RWPE2 (cell line): ENCODE measurements around the gene CERS2.

Experiments used
- ATAC-seq: fragments of 200-7000 bp; cut with Tn5 transposase; 3 replicates; pipeline ENCODE4 v1.9.1; 2021; ENCODE audit warnings: low read depth
- DNase-seq: peaks from one replicate; pipeline ENCODE4 v3.0.0-alpha.2; 2020; ENCODE audit warnings: low spot score
- H3K27ac ChIP-seq: fragments of 450-650 bp; 2 replicates; pipeline ENCODE4 v1.5.1; 2017; ENCODE audit warnings: mild to moderate bottlenecking; ENCODE audit not compliant: poor library complexity, severe bottlenecking
- H3K27me3 ChIP-seq: fragments of 250-450 bp; sonication (Bioruptor Pico); 2 replicates; pipeline ENCODE4 v1.5.1; 2021; ENCODE audit warnings: mild to moderate bottlenecking, moderate library complexity; ENCODE audit not compliant: insufficient read depth, poor library complexity, severe bottlenecking
- H3K36me3 ChIP-seq: fragments of 250-450 bp; sonication (Bioruptor Pico); 2 replicates; pipeline ENCODE4 v1.5.1; 2020; ENCODE audit warnings: low read depth, mild to moderate bottlenecking, moderate library complexity
- H3K4me1 ChIP-seq: fragments of 250-450 bp; sonication (Bioruptor Pico); 2 replicates; pipeline ENCODE4 v1.5.1; 2021; ENCODE audit warnings: mild to moderate bottlenecking, moderate library complexity; ENCODE audit not compliant: insufficient read depth, poor library complexity, severe bottlenecking
- H3K4me3 ChIP-seq: fragments of 250-450 bp; sonication (Bioruptor Pico); 2 replicates; pipeline ENCODE4 v1.5.1; 2021; ENCODE audit warnings: mild to moderate bottlenecking, moderate library complexity; ENCODE audit not compliant: severe bottlenecking
- H3K9me3 ChIP-seq: fragments of 250-450 bp; sonication (Bioruptor Pico); 2 replicates; pipeline ENCODE4 v1.5.1; 2021; ENCODE audit warnings: mild to moderate bottlenecking, moderate library complexity; ENCODE audit not compliant: severe bottlenecking
- CTCF ChIP-seq: fragments of 450-650 bp; IDR thresholded peaks from one replicate; pipeline ENCODE4 v1.5.1; 2017; ENCODE audit warnings: mild to moderate bottlenecking, moderate library complexity; ENCODE audit not compliant: poor library complexity, severe bottlenecking

CERS2 gene

GRCh38 chr1:150961756-150962155, 12.9 kb downstream of the CERS2 start:
- H3K27ac ChIP-seq = no peak overlapping the region
- no peaks in the 10 kb centered on the region for H3K4me1 ChIP-seq
- no peaks in the 10 kb centered on the region for H3K27me3 ChIP-seq
- DNase-seq = no peak
- TF ChIP-seq CTCF = no peak
- peaks cover 85% of the 10 kb centered on the region for H3K36me3 ChIP-seq
- ATAC-seq = no peak
- H3K4me3 ChIP-seq = no peak overlapping the region
- no peaks in the 10 kb centered on the region for H3K9me3 ChIP-seq

GRCh38 chr1:150960646-150961045, 14.0 kb downstream of the CERS2 start:
- no peak for TF ChIP-seq CTCF

GRCh38 chr1:150957666-150958065, 17.0 kb downstream of the CERS2 start:
- no peak for TF ChIP-seq CTCF
- Histone ChIP-seq H3K9me3 (no peaks in the 10 kb centered on the region), H3K36me3 (peaks cover 76% of the 10 kb centered on the region), H3K27ac (no peak overlapping the region), H3K27me3 (no peaks in the 10 kb centered on the region), H3K4me1 (no peaks in the 10 kb centered on the region), H3K4me3 (no peak overlapping the region)
- DNase-seq (no peak), ATAC-seq (no peak)

More at GRCh38 chr1:150960646-150961045, 14.0 kb downstream of the CERS2 start:
- Histone ChIP-seq H3K27ac (no peak overlapping the region), H3K4me1 (no peaks in the 10 kb centered on the region), H3K4me3 (no peak overlapping the region), H3K9me3 (no peaks in the 10 kb centered on the region), H3K27me3 (no peaks in the 10 kb centered on the region), H3K36me3 (peaks cover 80% of the 10 kb centered on the region)
- no peak for DNase-seq
- ATAC-seq = no peak

- H3K27ac ChIP-seq = no peak overlapping the region
- no peak for ATAC-seq
- no peak for TF ChIP-seq CTCF
- H3K4me3 ChIP-seq = no peak overlapping the region
- H3K9me3 ChIP-seq = no peaks in the 10 kb centered on the region
- no peaks in the 10 kb centered on the region for H3K4me1 ChIP-seq
- peaks cover 74% of the 10 kb centered on the region for H3K36me3 ChIP-seq
- no peaks in the 10 kb centered on the region for H3K27me3 ChIP-seq
- no peak for DNase-seq
Observed at GRCh38 chr1:150955280-150955679, 19.4 kb downstream of the CERS2 start.

GRCh38 chr1:150954708-150955107, 19.9 kb downstream of the CERS2 start:
- Histone ChIP-seq H3K27ac (no peak overlapping the region), H3K36me3 (peaks cover 76% of the 10 kb centered on the region), H3K4me3 (no peak overlapping the region), H3K4me1 (no peaks in the 10 kb centered on the region), H3K9me3 (no peaks in the 10 kb centered on the region), H3K27me3 (no peaks in the 10 kb centered on the region)
- ATAC-seq = no peak
- no peak for DNase-seq
- TF ChIP-seq CTCF = no peak
